K562 (cell line): ENCODE results near the gene MAB21L4. TPM values are rescaled to one million over a fixed set of nuclear protein-coding genes. Genes with fewer than 3 reads are reported as not detected.

Experiments
- ATAC-seq: fragments of 200-7000 bp; cut with Tn5 transposase; 3 replicates; pipeline ENCODE4 v1.9.1; 2020; ENCODE audit warnings: moderate library complexity
- BruUV-seq: library from RNA; stranded (reverse); fragments of 400-500 nt; replicated peaks from 2 replicates; lab custom pipeline; 2021; lab: Mats Ljungman, UMichigan
- CTCF ChIA-PET: fragments of 300-600 bp; formaldehyde crosslinking; extraction: SDS; loops from one replicate; lab custom pipeline; 2021; ENCODE audit warnings: low intra/inter-chr PET ratio; lab: Yijun Ruan, JAX
- POLR2A ChIA-PET: fragments of 300-600, 350-650 bp; sonication (Branson Sonifier 250); formaldehyde crosslinking; extraction: SDS; loops from one replicate; lab custom pipeline; 2021; ENCODE audit warnings: antibody characterized with exemption, inconsistent platforms; lab: Yijun Ruan, JAX
- DNase-seq, 4 experiments: peaks; one replicate each; pipeline versions ENCODE4 v3.0.0 to v3.0.0-alpha.2; 2011 to 2018; ENCODE audit warnings: low spot score in 3 of 4, mixed read lengths in 3 of 4; ENCODE audit errors: extremely low read depth in 1 of 4
- FAIRE-seq: peaks from 2 replicates; lab custom pipeline; 2011; peaks lifted over from hg19 to GRCh38; lab: Jason Lieb, UNC
- H2AFZ ChIP-seq: 2 replicates; pipeline ENCODE4 v1.6.0; 2011; ENCODE audit warnings: low read depth, low read length, control low read depth, inconsistent platforms
- H3K27ac ChIP-seq: fragments of 200-600 bp; 3 replicates; pipeline ENCODE4 v1.8.0; 2011; ENCODE audit warnings: low read depth, mild to moderate bottlenecking, control low read depth, inconsistent platforms, low read length, moderate library complexity, mixed read lengths; ENCODE audit errors: extremely low read depth
- H3K27me3 ChIP-seq, 2 experiments: fragments of 300-600 bp in 1 of 2; 2 replicates in 1 of 2; 3 replicates in 1 of 2; pipeline versions ENCODE4 v1.6.0 to v1.8.0; 2011; ENCODE audit warnings: inconsistent platforms in 2 of 2, low read length in 2 of 2, mild to moderate bottlenecking in 1 of 2, mixed read lengths in 1 of 2, moderate library complexity in 1 of 2; ENCODE audit not compliant: control insufficient read depth in 2 of 2, insufficient read depth in 2 of 2
- H3K36me3 ChIP-seq: fragments of 300-600 bp; 3 replicates; pipeline ENCODE4 v1.8.0; 2011; ENCODE audit warnings: mild to moderate bottlenecking, low read length, inconsistent platforms; ENCODE audit not compliant: control insufficient read depth, insufficient read depth
- H3K4me1 ChIP-seq, 2 experiments: fragments of 200-600 bp in 1 of 2; replicated peaks in 1 of 2; 2 replicates in 1 of 2; 3 replicates in 1 of 2; pipeline versions ENCODE4 v1.5.1 to v1.8.0; 2011; ENCODE audit warnings: inconsistent platforms in 2 of 2, low read length in 2 of 2, mild to moderate bottlenecking in 1 of 2, mixed read lengths in 1 of 2, moderate library complexity in 1 of 2; ENCODE audit not compliant: control insufficient read depth in 2 of 2, insufficient read depth in 2 of 2
- H3K4me2 ChIP-seq: 2 replicates; pipeline ENCODE4 v1.6.1; 2011; ENCODE audit warnings: low read length, control low read depth, inconsistent platforms, mixed read lengths; ENCODE audit not compliant: insufficient read depth
- H3K4me3 ChIP-seq: fragments of 200-600 bp; sonication (generic), shearing (Covaris generic); 2 replicates; pipeline ENCODE4 v1.5.1; 2016; ENCODE audit warnings: control low read depth, inconsistent platforms
- H3K79me2 ChIP-seq: fragments of 200-600 bp; 3 replicates; pipeline ENCODE4 v1.8.0; 2011; ENCODE audit warnings: low read length, inconsistent platforms; ENCODE audit not compliant: control insufficient read depth, insufficient read depth
- H3K9ac ChIP-seq, 2 experiments: 2 replicates each; pipeline versions ENCODE4 v1.6.0 to v1.6.1; 2011; ENCODE audit warnings: low read depth in 2 of 2, low read length in 2 of 2, control low read depth in 1 of 2, inconsistent platforms in 1 of 2, mild to moderate bottlenecking in 1 of 2, mixed read lengths in 1 of 2; ENCODE audit not compliant: insufficient read depth in 1 of 2
- H3K9me1 ChIP-seq: one replicate; pipeline ENCODE4 v1.6.0; 2011; ENCODE audit warnings: inconsistent platforms, mild to moderate bottlenecking, low read length, moderate library complexity; ENCODE audit not compliant: control insufficient read depth, insufficient read depth
- H3K9me3 ChIP-seq: replicated peaks from 2 replicates; pipeline ENCODE4 v1.5.1; 2011; ENCODE audit warnings: low read depth, low read length, inconsistent platforms; ENCODE audit not compliant: control insufficient read depth, insufficient read depth
- H4K20me1 ChIP-seq: replicated peaks from 2 replicates; pipeline ENCODE4 v1.6.1; 2011; ENCODE audit warnings: low read length, inconsistent platforms, mixed read lengths; ENCODE audit not compliant: control insufficient read depth, insufficient read depth
- EP300 ChIP-seq: IDR thresholded peaks from 2 replicates; pipeline ENCODE4 v1.6.1; 2012; ENCODE audit warnings: low read length, improper control_type of control experiment
- MYNN ChIP-seq, 2 experiments: sonication (generic); formaldehyde crosslinking in 1 of 2; IDR thresholded peaks; 2 replicates each; pipeline versions ENCODE4 v1.5.0 to v1.6.1; 2016 to 2020; ENCODE audit warnings: antibody characterized with exemption in 1 of 2, missing genetic modification reagents in 1 of 2
- WGBS: fragments of 100-300 bp; shearing (Covaris generic); methylation state at CpG from one replicate; pipeline ENCODE4 v1.1.6; 2016; ENCODE audit warnings: low coverage, mixed read lengths; ENCODE audit not compliant: insufficient coverage; ENCODE audit errors: missing lambda C conversion rate; 5-methylcytosine and 5-hydroxymethylcytosine counted together
- in situ Hi-C: fragments of 300-500 bp; cut with MboI; formaldehyde crosslinking; loops from 4 replicates; pipeline ENCODE4 v1.15.0; 2018; ENCODE audit warnings: inconsistent platforms, mixed read lengths
- intact Hi-C: fragments of 100-400 bp; cut with micrococcal nuclease; formaldehyde crosslinking; loops from 2 replicates; pipeline ENCODE4 v1.14.2; 2022
- polyA plus RNA-seq, 8 experiments: library from polyadenylated mRNA; depleted of rRNA in 4 of 8; stranded (reverse) in 5 of 8; unstranded in 3 of 8; fragments of >200 nt; fragmentation: Nextera tagmentation in 2 of 8; fragmentation: Illumina TruSeq in 1 of 8; extraction: Ambion mirVana in 2 of 8; extraction: Trizol in 1 of 8; gene quantifications; 2 replicates each; pipeline versions ENCODE4 v1.2.1 to v1.2.3, GENCODE V29; 2011 to 2014; ENCODE audit warnings: inconsistent platforms in 1 of 8, missing spikeins in 1 of 8
- total RNA-seq, 7 experiments: library from RNA; depleted of rRNA in 6 of 7; stranded (reverse); fragments of >200 nt in 6 of 7; fragmentation: Illumina TruSeq in 2 of 7; extraction: Trizol in 2 of 7; gene quantifications; 2 replicates each; pipeline versions ENCODE4 v1.2.1 to v1.2.3, GENCODE V29; 2011 to 2021; ENCODE audit warnings: low replicate concordance in 1 of 7

The MAB21L4 gene
- total and polyA plus RNA-seq, 9 of the 15 experiments (the other 6 are each of a cell fraction or from before 2014, with no cell fraction given) = 0.03 TPM; not detected in 8

DNA sequence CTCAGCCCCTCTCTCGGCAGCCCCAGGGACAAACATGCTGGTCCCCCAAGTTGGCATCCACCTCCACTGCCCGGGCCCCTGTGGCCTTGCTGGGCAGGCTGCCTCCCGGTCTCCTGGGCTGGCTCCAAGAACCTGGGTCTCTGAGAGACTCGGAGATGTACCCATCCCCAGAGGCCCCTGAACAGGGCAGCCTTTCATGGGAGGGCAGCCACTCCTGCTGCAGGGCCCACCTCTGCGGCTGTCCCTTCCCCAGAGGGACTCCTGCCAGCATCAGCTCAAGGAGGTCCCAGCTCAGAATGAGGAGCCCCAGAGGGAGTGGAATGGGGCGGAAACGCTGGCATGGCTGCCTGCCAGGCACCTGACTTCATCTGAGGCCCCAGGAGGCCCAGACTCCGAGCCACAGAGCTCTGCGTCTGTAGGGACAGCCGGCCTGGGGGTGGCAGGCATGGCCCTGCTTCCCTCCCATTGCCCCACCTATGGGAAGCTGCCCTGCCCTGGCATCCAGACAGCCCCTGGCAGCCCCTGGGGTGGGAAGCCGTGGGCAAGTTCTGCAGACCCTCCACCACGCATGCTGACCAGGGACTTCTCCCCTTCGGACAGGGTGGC is 9.3 kb upstream of the MAB21L4 start (continued):
- TF ChIP-seq MYNN (IDR thresholded peaks at IDR 0.05) (no peak), MYNN (CRISPR knock-in tag; IDR thresholded peaks at IDR 0.05) (no peak)

DNA sequence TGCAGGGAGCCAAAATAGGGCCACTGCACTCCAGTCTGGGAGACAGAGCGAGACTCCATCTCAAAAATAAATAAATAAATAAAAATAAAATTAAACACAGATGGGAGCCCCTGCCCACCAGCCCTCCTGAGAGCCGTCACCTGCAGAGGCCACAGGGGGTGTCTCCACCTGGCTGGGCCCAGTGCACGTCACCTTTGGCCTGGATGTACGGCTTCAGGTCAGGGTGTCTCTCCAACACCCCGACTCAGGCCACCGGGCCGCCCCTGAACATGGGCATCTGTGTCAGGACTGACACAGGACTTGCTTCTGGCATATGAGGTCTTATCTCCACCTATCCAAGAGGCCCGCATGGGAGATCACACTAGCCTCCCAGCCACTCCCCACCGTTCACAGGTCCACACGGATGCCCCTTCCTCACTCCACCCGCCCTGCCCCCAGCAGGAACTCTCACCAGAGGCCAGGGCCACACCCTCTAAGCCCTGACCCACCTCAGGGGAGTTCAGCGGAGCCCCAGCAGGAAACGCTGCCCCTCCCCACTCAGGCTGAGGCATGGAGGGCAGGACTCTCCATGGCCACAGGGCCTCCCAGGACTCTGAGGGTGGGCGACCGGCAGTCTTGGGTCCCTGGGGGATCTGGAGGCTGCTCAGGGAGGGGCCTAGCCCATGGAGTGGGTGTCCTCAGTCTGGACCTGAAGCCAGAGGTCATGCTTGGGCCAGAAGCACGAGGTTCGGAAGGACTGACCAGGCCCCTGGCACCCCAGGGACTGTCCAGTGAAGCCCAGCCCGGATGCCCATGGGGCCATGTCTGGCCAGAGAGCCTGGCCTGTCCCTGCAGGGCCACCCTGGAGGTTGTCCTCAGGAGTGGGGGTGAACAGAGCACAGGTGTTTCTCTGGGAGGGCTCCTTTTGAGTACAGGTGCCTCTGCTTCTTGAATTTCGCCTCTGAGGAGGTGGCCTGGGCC is 8.5 kb upstream of the MAB21L4 start:
- Histone ChIP-seq H3K27me3 (peaks cover 0 to 43% of the 10 kb centered on the region in 2 experiments; a peak in 2 of 5 replicates), H3K79me2 (no peaks in the 10 kb centered on the region), H3K9me3 (no peaks in the 10 kb centered on the region), H3K4me2 (no peak overlapping the region), H3K9ac (no peak overlapping the region), H3K4me1 (0 out of 5 replicates have a peak, but pooled peaks cover 0 to 6% of the 10 kb centered on the region in 2 experiments), H3K27ac (no peak overlapping the region), H3K36me3 (no peaks in the 10 kb centered on the region), H3K9me1 (no peaks in the 10 kb centered on the region), H4K20me1 (no peaks in the 10 kb centered on the region), H3K4me3 (no peak overlapping the region), H2AFZ (no peak overlapping the region)
- POLR2A ChIA-PET = no interaction called here
- no peak for DNase-seq
- under 1% methylated on average over 11 of the region's 19 CpGs for WGBS
- no TSS peak for BruUV-seq
- no peak for ATAC-seq
- in situ Hi-C loops = no loop called here
- no peak for TF ChIP-seq EP300
- no peak for FAIRE-seq
- intact Hi-C loops = no loop called here
- CTCF ChIA-PET = no interaction called here
